ENCODE measurements around the gene DENND1A.

DNA sequence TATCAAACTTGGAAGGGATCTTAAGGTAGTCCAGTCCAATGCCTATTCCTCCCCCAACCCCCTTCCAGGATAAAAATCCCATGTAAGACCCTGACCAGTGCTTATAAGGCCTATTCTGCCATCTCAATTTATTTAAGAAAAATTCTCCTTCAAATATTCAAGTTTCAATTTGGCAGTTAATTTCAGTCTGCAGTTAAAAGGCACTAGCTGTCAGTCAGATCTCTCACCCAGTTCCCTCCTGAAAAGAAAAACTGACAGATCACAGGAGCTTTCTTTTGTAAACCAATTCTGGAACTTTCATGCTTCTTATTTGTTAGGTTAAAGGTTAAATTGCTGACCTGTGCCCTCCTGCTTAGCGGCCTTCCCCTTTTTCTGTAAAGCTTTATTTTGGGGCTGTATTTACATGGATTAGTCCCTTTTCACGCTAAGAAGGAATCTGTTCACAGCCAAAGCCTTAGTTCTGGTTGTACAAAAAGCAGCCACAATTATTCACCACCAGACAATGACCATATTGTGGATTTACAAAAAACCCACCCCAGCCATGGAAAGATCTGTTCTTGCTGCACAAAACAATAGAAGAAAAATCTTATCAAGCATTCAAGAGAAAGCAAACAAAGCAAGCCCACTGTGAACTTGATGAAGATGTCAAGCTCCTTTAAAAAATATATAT is 68.7 kb downstream of the DENND1A start:
- TF ChIP-seq CTCF (IDR thresholded peaks at IDR 0.05): no peak
- TF ChIP-seq POLR2A (IDR thresholded peaks at IDR 0.05): no peak
- no peak for TF ChIP-seq POLR2AphosphoS5 (IDR thresholded peaks at IDR 0.05)
- no peak for TF ChIP-seq EP300 (IDR thresholded peaks at IDR 0.05)
